B cell (primary cell): ENCODE results near the gene IL13RA1. TPM values are rescaled to one million over a fixed set of nuclear protein-coding genes. Genes with fewer than 3 reads are reported as not detected.

Experiments used
- ATAC-seq: fragments of 200-7000 bp; cut with Tn5 transposase; one replicate; pipeline ENCODE4 v1.10.0; 2021; ENCODE audit warnings: low read depth, mild to moderate bottlenecking, moderate number of reproducible peaks, moderate library complexity
- CTCF ChIA-PET: fragments of 350-600 bp; sonication (Branson Sonifier 250); formaldehyde crosslinking; loops from one replicate; lab custom pipeline; 2021; ENCODE audit warnings: antibody characterized with exemption, inconsistent platforms; lab: Charles Lee
- POLR2A ChIA-PET: fragments of 350-600 bp; sonication (Branson Sonifier 250); formaldehyde crosslinking; loops from one replicate; lab custom pipeline; 2021; ENCODE audit warnings: antibody characterized with exemption; lab: Charles Lee
- DNase-seq: peaks from one replicate; pipeline ENCODE4 v3.0.0; 2013
- H2AFZ ChIP-seq: 2 replicates; pipeline ENCODE4 v1.6.1; 2012; ENCODE audit warnings: mild to moderate bottlenecking, low read depth, low read length; ENCODE audit not compliant: insufficient read depth, poor library complexity, severe bottlenecking
- H3K27ac ChIP-seq, 2 donors: 1 replicate in 1 of 2; 2 replicates in 1 of 2; pipeline ENCODE4 v1.5.1; 2012 to 2013; ENCODE audit warnings: low read length in 2 of 2, mild to moderate bottlenecking in 2 of 2, moderate library complexity in 1 of 2
- H3K27me3 ChIP-seq, 4 experiments: fragments of 200-600 bp in 1 of 4; sonication (generic) in 1 of 4; replicated peaks in 1 of 4; 1 replicate in 2 of 4; 2 replicates in 2 of 4; pipeline versions ENCODE4 v1.6.1 to v1.7.0; 2013 to 2016; ENCODE audit warnings: low read length in 3 of 4, mild to moderate bottlenecking in 2 of 4, mixed read lengths in 1 of 4, moderate library complexity in 1 of 4; ENCODE audit not compliant: insufficient read depth in 4 of 4, control insufficient read depth in 3 of 4; ENCODE audit errors: control extremely low read depth in 1 of 4
- H3K36me3 ChIP-seq, 2 experiments: replicated peaks in 1 of 2; 1 replicate in 1 of 2; 2 replicates in 1 of 2; pipeline versions ENCODE4 v1.6.1 to v1.7.1; 2013; ENCODE audit warnings: low read length in 1 of 2; ENCODE audit not compliant: insufficient read depth in 2 of 2, control insufficient read depth in 1 of 2; ENCODE audit errors: control extremely low read depth in 1 of 2, extremely low read depth in 1 of 2
- H3K4me1 ChIP-seq, 2 donors: fragments of 200-600 bp in 1 of 2; sonication (generic) in 1 of 2; 1 replicate in 1 of 2; 2 replicates in 1 of 2; pipeline versions ENCODE4 v1.5.1 to v1.6.1; 2013 to 2017; ENCODE audit warnings: low read length in 2 of 2; ENCODE audit not compliant: control insufficient read depth in 2 of 2, insufficient read depth in 2 of 2
- H3K4me2 ChIP-seq: replicated peaks from 2 replicates; pipeline ENCODE3; 2012; ENCODE audit warnings: mild to moderate bottlenecking, low read depth, low read length; ENCODE audit not compliant: poor library complexity, severe bottlenecking
- H3K4me3 ChIP-seq, 5 experiments: fragments of 200-600 bp in 1 of 5; sonication (generic) in 1 of 5; 1 replicate in 3 of 5; 2 replicates in 2 of 5; pipeline versions ENCODE4 v1.5.1 to v1.7.0; 2011 to 2016; ENCODE audit warnings: low read length in 4 of 5, mild to moderate bottlenecking in 4 of 5, low read depth in 2 of 5, control low read depth in 1 of 5, moderate library complexity in 1 of 5; ENCODE audit not compliant: insufficient read depth in 1 of 5; ENCODE audit errors: control extremely low read depth in 1 of 5, extremely low read depth in 1 of 5
- H3K79me2 ChIP-seq: fragments of 200-600 bp; sonication (generic); one replicate; pipeline ENCODE4 v1.6.0; 2016; ENCODE audit warnings: low read length; ENCODE audit not compliant: control insufficient read depth, insufficient read depth
- H3K9ac ChIP-seq: fragments of 200-600 bp; sonication (generic); 2 replicates; pipeline ENCODE4 v1.6.1; 2017; ENCODE audit warnings: mild to moderate bottlenecking, low read length, moderate library complexity
- H3K9me3 ChIP-seq, 3 donors: one replicate each; pipeline versions ENCODE4 v1.6.1 to v1.7.1; 2013; ENCODE audit warnings: low read length in 2 of 3; ENCODE audit not compliant: control insufficient read depth in 2 of 3, insufficient read depth in 1 of 3; ENCODE audit errors: control extremely low read depth in 1 of 3
- H4K20me1 ChIP-seq: 2 replicates; pipeline ENCODE4 v1.6.0; 2012; ENCODE audit warnings: mild to moderate bottlenecking, low read length; ENCODE audit not compliant: insufficient read depth, control insufficient read depth, poor library complexity, severe bottlenecking
- H3K27ac Mint-ChIP-seq: one replicate; pipeline ENCODE4 v1.8.0; 2021; ENCODE audit warnings: mixed read lengths
- H3K27me3 Mint-ChIP-seq: one replicate; pipeline ENCODE4 v1.8.0; 2021; ENCODE audit warnings: mixed read lengths
- H3K4me1 Mint-ChIP-seq: one replicate; pipeline ENCODE4 v1.8.0; 2021; ENCODE audit warnings: mixed read lengths
- H3K4me3 Mint-ChIP-seq: one replicate; pipeline ENCODE4 v1.8.0; 2021; ENCODE audit warnings: mixed read lengths
- H3K9me3 Mint-ChIP-seq: one replicate; pipeline ENCODE4 v1.8.0; 2022; ENCODE audit warnings: mixed read lengths; ENCODE audit not compliant: insufficient read depth
- CTCF ChIP-seq: fragments of 200-600 bp; IDR thresholded peaks from one replicate; pipeline ENCODE4 v1.8.0; 2022; ENCODE audit warnings: antibody characterized with exemption, mild to moderate bottlenecking
- EZH2 ChIP-seq: IDR thresholded peaks from 2 replicates; pipeline ENCODE4 v1.6.1; 2012; ENCODE audit warnings: borderline replicate concordance, low read depth, mild to moderate bottlenecking, moderate library complexity, low read length; ENCODE audit not compliant: insufficient read depth, poor library complexity, severe bottlenecking
- WGBS: methylation state at CpG from one replicate; pipeline ENCODE4 v1.1.5; 2013; ENCODE audit warnings: missing lambda C conversion rate; ENCODE audit not compliant: insufficient coverage; 5-methylcytosine and 5-hydroxymethylcytosine counted together
- intact Hi-C: fragments of 100-400 bp; cut with micrococcal nuclease; formaldehyde crosslinking; loops from one replicate; pipeline ENCODE4 v1.10.0; 2022
- polyA plus RNA-seq: library from polyadenylated mRNA; depleted of rRNA; stranded (reverse); fragments of >200 nt; gene quantifications from 2 replicates; pipeline ENCODE4 v1.2.3, GENCODE V29; 2012
- small RNA-seq: library from RNA; depleted of rRNA; stranded (forward); fragments of <200 nt; gene quantifications from one replicate; pipeline ENCODE3, GENCODE V24; 2012; ENCODE audit warnings: low replicate concordance, low read depth; ENCODE audit not compliant: insufficient read length
- total RNA-seq, 2 donors: library from RNA; stranded (reverse); fragments of 120-200 nt in 1 of 2; gene quantifications; 1 replicate in 1 of 2; 2 replicates in 1 of 2; pipeline versions ENCODE4 v1.2.3 to v1.2.4, GENCODE V29; 2013 to 2022

Gene IL13RA1
- total and polyA plus RNA-seq, 2 donors (not counting 1 experiment from before 2014, with no cell fraction given) = 9.2 to 36.1 TPM

- WGBS = 1% methylated on average over 35 of the region's 50 CpGs
- Histone ChIP-seq H3K4me1 (peaks cover 4 to 8% of the 10 kb centered on the region in 2 donors), H3K79me2 (no peaks in the 10 kb centered on the region), H3K27me3 (peaks cover 0 to 7% (median 2%) of the 10 kb centered on the region in 4 experiments), H3K4me2 (peak overlapping the region; percentile 68), H3K9me3 (no peaks in the 10 kb centered on the region), H3K4me3 (peak overlapping the region in 4 of 5 experiments; percentile 34 to 48 (median 38)), H3K27ac (no peak overlapping the region), H3K36me3 (no peaks in the 10 kb centered on the region), H2AFZ (peak overlapping the region; percentile 27), H3K9ac (peak overlapping the region; percentile 49), H4K20me1 (no peaks in the 10 kb centered on the region)
- intact Hi-C loops = loop anchor here (5.0 kb wide), 1 partner anchor 398 kb away; the partner anchor contains the start of gene PGRMC1
- Mint-ChIP-seq H3K27me3 (peaks cover 6% of the 10 kb centered on the region), H3K27ac (no peak overlapping the region), H3K9me3 (no peaks in the 10 kb centered on the region), H3K4me3 (peak overlapping the region; percentile 69), H3K4me1 (peaks cover 7% of the 10 kb centered on the region)
- ChIA-PET POLR2A (no interaction called here), CTCF (interaction anchor here (0.6 to 1.9 kb wide), 14 partner anchors 8 to 308 kb away, joined by 3 to 10 read pairs (median 3); partner anchors contain the start of gene ZCCHC12)
- peak; percentile 80 for DNase-seq
- TF ChIP-seq EZH2 (no peak), CTCF (peak; percentile 76)
- peak; percentile 90 for ATAC-seq
Measured at GRCh38 chrX:118839334-118839958, 112.0 kb downstream of the IL13RA1 start.

Small RNA genes within 50 kb of the gene (small RNA-seq; reads per million reads assigned to genes)
- not detected for gene RF00566

Other genes starting within 250 kb of the IL13RA1 start
- 83.2 and 83.5 TPM in 2 replicates for gene DOCK11, start 231.8 kb upstream of the IL13RA1 start, total RNA-seq
- gene DOCK11, start 231.8 kb upstream of the IL13RA1 start, polyA plus RNA-seq = 31.0 and 36.7 TPM in 2 replicates
- gene ZCCHC12, start 96.2 kb downstream of the IL13RA1 start, total RNA-seq = 0.17 and 0.32 TPM in 2 replicates
- 0.14 TPM in 1 of 2 replicates, not detected in the other for gene ZCCHC12, start 96.2 kb downstream of the IL13RA1 start, polyA plus RNA-seq
- gene LONRF3, start 247.0 kb downstream of the IL13RA1 start, total RNA-seq = 1.2 and 1.7 TPM in 2 replicates
- gene LONRF3, start 247.0 kb downstream of the IL13RA1 start, polyA plus RNA-seq = 0.07 and 0.13 TPM in 2 replicates